RWPE2 (cell line): ENCODE measurements around the gene FGFR1OP2.
"Not testable (repeated sequence)": the region's sequence is repeated elsewhere in the genome, so short reads cannot be mapped to it uniquely, and the experiment has no call there.

Experiments used
- ATAC-seq: fragments of 200-7000 bp; cut with Tn5 transposase; 3 replicates; pipeline ENCODE4 v1.9.1; 2021; ENCODE audit warnings: low read depth
- DNase-seq: peaks from one replicate; pipeline ENCODE4 v3.0.0-alpha.2; 2020; ENCODE audit warnings: low spot score
- H3K27ac ChIP-seq: fragments of 450-650 bp; 2 replicates; pipeline ENCODE4 v1.5.1; 2017; ENCODE audit warnings: mild to moderate bottlenecking; ENCODE audit not compliant: poor library complexity, severe bottlenecking
- H3K27me3 ChIP-seq: fragments of 250-450 bp; sonication (Bioruptor Pico); 2 replicates; pipeline ENCODE4 v1.5.1; 2021; ENCODE audit warnings: mild to moderate bottlenecking, moderate library complexity; ENCODE audit not compliant: insufficient read depth, poor library complexity, severe bottlenecking
- H3K36me3 ChIP-seq: fragments of 250-450 bp; sonication (Bioruptor Pico); 2 replicates; pipeline ENCODE4 v1.5.1; 2020; ENCODE audit warnings: low read depth, mild to moderate bottlenecking, moderate library complexity
- H3K4me1 ChIP-seq: fragments of 250-450 bp; sonication (Bioruptor Pico); 2 replicates; pipeline ENCODE4 v1.5.1; 2021; ENCODE audit warnings: mild to moderate bottlenecking, moderate library complexity; ENCODE audit not compliant: insufficient read depth, poor library complexity, severe bottlenecking
- H3K4me3 ChIP-seq: fragments of 250-450 bp; sonication (Bioruptor Pico); 2 replicates; pipeline ENCODE4 v1.5.1; 2021; ENCODE audit warnings: mild to moderate bottlenecking, moderate library complexity; ENCODE audit not compliant: severe bottlenecking
- H3K9me3 ChIP-seq: fragments of 250-450 bp; sonication (Bioruptor Pico); 2 replicates; pipeline ENCODE4 v1.5.1; 2021; ENCODE audit warnings: mild to moderate bottlenecking, moderate library complexity; ENCODE audit not compliant: severe bottlenecking
- CTCF ChIP-seq: fragments of 450-650 bp; IDR thresholded peaks from one replicate; pipeline ENCODE4 v1.5.1; 2017; ENCODE audit warnings: mild to moderate bottlenecking, moderate library complexity; ENCODE audit not compliant: poor library complexity, severe bottlenecking

The FGFR1OP2 gene

GRCh38 chr12:26937863-26938700, at the start of gene FGFR1OP2, which contains the start of gene INTS13:
TSS of gene FGFR1OP2 (plus strand) at chr12:26938470. CDS start at chr12:26954159, 15,689 bp downstream.
TSS of gene INTS13 (minus strand) at chr12:26937981. CDS start at chr12:26936803, 1,178 bp downstream.
- H3K27me3 ChIP-seq: no peaks in the 10 kb centered on the region
- H3K27ac ChIP-seq: peak within 1 kb of the TSS; percentile 72
- H3K4me3 ChIP-seq: peak within 1 kb of the TSS; percentile 71
- ATAC-seq (peak; percentile 90), DNase-seq (peak; percentile 92)
- H3K4me1 ChIP-seq: peaks cover 7% of the 10 kb centered on the region
- H3K36me3 ChIP-seq: peaks cover 16% of the 10 kb centered on the region
- TF ChIP-seq CTCF: no peak
- no peaks in the 10 kb centered on the region for H3K9me3 ChIP-seq

- Histone ChIP-seq H3K27me3 (no peaks in the 10 kb centered on the region), H3K27ac (no peak overlapping the region), H3K4me1 (no peaks in the 10 kb centered on the region), H3K36me3 (no peaks in the 10 kb centered on the region), H3K9me3 (no peaks in the 10 kb centered on the region), H3K4me3 (no peak overlapping the region)
- no peak for ATAC-seq
- DNase-seq: no peak
- TF ChIP-seq CTCF: no peak
Observed at GRCh38 chr12:26890784-26891183, 47.5 kb upstream of the FGFR1OP2 start.

- H3K36me3 ChIP-seq: no peaks in the 10 kb centered on the region
- no peaks in the 10 kb centered on the region for H3K9me3 ChIP-seq
- no peak for TF ChIP-seq CTCF
- no peak overlapping the region for H3K27ac ChIP-seq
- no peaks in the 10 kb centered on the region for H3K4me1 ChIP-seq
- no peak for ATAC-seq
- no peak for DNase-seq
- no peaks in the 10 kb centered on the region for H3K27me3 ChIP-seq
- no peak overlapping the region for H3K4me3 ChIP-seq
Observed at GRCh38 chr12:26891704-26892103, 46.6 kb upstream of the FGFR1OP2 start.

GRCh38 chr12:26895672-26896071, 42.6 kb upstream of the FGFR1OP2 start:
- Histone ChIP-seq H3K9me3 (no peaks in the 10 kb centered on the region), H3K27ac (no peak overlapping the region), H3K4me1 (no peaks in the 10 kb centered on the region), H3K4me3 (no peak overlapping the region), H3K36me3 (no peaks in the 10 kb centered on the region; the same call in 1 of the 2 replicates), H3K27me3 (no peaks in the 10 kb centered on the region)
- ATAC-seq (no peak), DNase-seq (no peak)
- no peak for TF ChIP-seq CTCF

GRCh38 chr12:26896913-26897312, 41.4 kb upstream of the FGFR1OP2 start:
- H3K4me1 ChIP-seq: no peaks in the 10 kb centered on the region
- TF ChIP-seq CTCF: no peak
- H3K36me3 ChIP-seq: no peaks in the 10 kb centered on the region; the same call in 1 of the 2 replicates
- no peak overlapping the region for H3K27ac ChIP-seq
- no peaks in the 10 kb centered on the region for H3K27me3 ChIP-seq
- H3K4me3 ChIP-seq: no peak overlapping the region
- ATAC-seq: no peak
- DNase-seq: no peak
- H3K9me3 ChIP-seq: no peaks in the 10 kb centered on the region

- H3K27ac ChIP-seq, H3K4me1 ChIP-seq, H3K36me3 ChIP-seq, DNase-seq, H3K27me3 ChIP-seq, H3K9me3 ChIP-seq, H3K4me3 ChIP-seq, ATAC-seq: not testable (repeated sequence)
Observed at GRCh38 chr12:26903396-26903795, 34.9 kb upstream of the FGFR1OP2 start.
